ENCODE results near the gene RTRAF. TPM values are rescaled to one million over a fixed set of nuclear protein-coding genes. Genes with fewer than 3 reads are reported as not detected.
A peak's percentile ranks its signal among the peaks of the same experiment; 100 is the strongest.

The RTRAF gene
- total RNA-seq, 1 experiment from 2014 or later, result 285 TPM

DNA sequence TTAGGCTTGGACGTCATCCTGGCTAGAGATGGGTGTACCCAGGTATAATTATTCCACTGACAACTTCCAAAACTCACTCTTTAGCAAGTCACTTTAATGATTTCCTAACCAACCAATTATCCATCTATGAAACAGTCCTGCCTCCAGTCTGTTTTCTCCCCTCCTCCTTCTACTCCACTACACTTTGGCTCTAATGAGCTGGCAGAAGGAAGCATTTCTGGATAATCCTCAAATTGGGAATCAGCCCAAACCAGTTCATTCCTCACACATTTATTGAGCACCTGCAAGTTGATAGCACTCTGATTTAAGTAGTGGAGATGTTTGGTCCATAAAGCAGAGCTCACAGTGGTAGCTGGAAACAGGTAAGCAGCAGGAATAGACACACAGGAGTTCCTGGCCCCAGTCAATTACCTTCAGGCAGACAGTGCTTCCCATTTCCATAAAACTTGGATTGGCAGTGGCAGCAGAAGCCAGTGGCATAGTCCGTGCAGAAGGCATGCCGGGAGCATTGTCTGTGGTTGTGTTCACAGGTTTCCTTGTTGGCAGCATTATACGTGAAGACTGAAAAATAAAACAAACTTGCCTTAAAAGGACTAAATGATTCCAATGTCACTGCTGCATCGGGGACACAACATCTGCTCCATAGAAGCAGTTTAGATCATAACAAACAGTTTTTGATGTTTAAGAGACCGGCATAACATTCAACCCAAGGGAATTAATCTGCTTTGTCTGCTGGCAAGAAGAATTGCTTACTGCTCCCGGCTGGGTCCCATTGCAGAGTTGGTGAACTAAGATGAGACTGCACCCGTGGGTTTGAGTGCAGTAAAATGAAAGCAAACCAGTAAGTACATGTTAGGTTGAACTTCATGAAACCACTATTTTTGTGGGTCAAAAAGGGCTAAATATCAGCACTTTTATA lies 53.3 kb downstream of the RTRAF start:
- intact Hi-C loops (cut with micrococcal nuclease), result loop anchor here (1.0 kb wide), 1 partner anchor 89 kb away; no protein-coding TSS in a partner anchor
- no TSS peak for BruUV-seq (replicated peaks)
- Mint-ChIP-seq H3K4me1 (ENCODE audit: insufficient read depth, unreplicated experiment) (peaks cover 9% of the 10 kb centered on the region), H3K9me3 (ENCODE audit: unreplicated experiment) (no peaks in the 10 kb centered on the region), H3K36me3 (ENCODE audit: insufficient read depth, unreplicated experiment) (no peaks in the 10 kb centered on the region), H3K27ac (ENCODE audit: low read depth, unreplicated experiment) (no peak overlapping the region), H3K4me3 (ENCODE audit: unreplicated experiment) (no peak overlapping the region), H3K27me3 (ENCODE audit: insufficient read depth, unreplicated experiment) (no peaks in the 10 kb centered on the region)
- no peak for TF ChIP-seq CTCF (IDR thresholded peaks at IDR 0.05; ENCODE audit: unreplicated experiment)
- CTCF ChIA-PET, result interaction anchor here (0.6 to 1.5 kb wide), 6 partner anchors 8 to 1094 kb away, joined by 3 to 7 read pairs (median 4); no protein-coding TSS in a partner anchor
- no peak for DNase-seq (ENCODE audit: unreplicated experiment)
- POLR2A ChIA-PET, result no interaction called here

GRCh38 chr14:52043690-52044089 lies 54.3 kb downstream of the RTRAF start:
- intact Hi-C loops (cut with micrococcal nuclease), result loop anchor here (1.0 kb wide), 1 partner anchor 88 kb away; no protein-coding TSS in a partner anchor
- BruUV-seq (replicated peaks), result no TSS peak
- Mint-ChIP-seq H3K4me1 (ENCODE audit: insufficient read depth, unreplicated experiment) (peaks cover 13% of the 10 kb centered on the region), H3K36me3 (ENCODE audit: insufficient read depth, unreplicated experiment) (no peaks in the 10 kb centered on the region), H3K27ac (ENCODE audit: low read depth, unreplicated experiment) (no peak overlapping the region), H3K4me3 (ENCODE audit: unreplicated experiment) (no peak overlapping the region), H3K9me3 (ENCODE audit: unreplicated experiment) (no peaks in the 10 kb centered on the region), H3K27me3 (ENCODE audit: insufficient read depth, unreplicated experiment) (no peaks in the 10 kb centered on the region)
- DNase-seq (ENCODE audit: unreplicated experiment), result peak; percentile 59
- ChIA-PET POLR2A (no interaction called here), CTCF (interaction anchor here (0.6 to 1.5 kb wide), 11 partner anchors 9 to 429 kb away, joined by 3 to 7 read pairs (median 3); no protein-coding TSS in a partner anchor)
- TF ChIP-seq CTCF (IDR thresholded peaks at IDR 0.05; ENCODE audit: unreplicated experiment), result peak; percentile 35

GRCh38 chr14:52044791-52045522 lies 55.6 kb downstream of the RTRAF start:
- Mint-ChIP-seq H3K27me3 (ENCODE audit: insufficient read depth, unreplicated experiment) (no peaks in the 10 kb centered on the region), H3K27ac (ENCODE audit: low read depth, unreplicated experiment) (no peak overlapping the region), H3K9me3 (ENCODE audit: unreplicated experiment) (no peaks in the 10 kb centered on the region), H3K4me1 (ENCODE audit: insufficient read depth, unreplicated experiment) (peaks cover 14% of the 10 kb centered on the region), H3K4me3 (ENCODE audit: unreplicated experiment) (no peak overlapping the region), H3K36me3 (ENCODE audit: insufficient read depth, unreplicated experiment) (no peaks in the 10 kb centered on the region)
- intact Hi-C loops (cut with micrococcal nuclease), result no loop called here
- ChIA-PET CTCF (interaction anchor here (0.5 to 1.3 kb wide), 5 partner anchors 20 to 1307 kb away, joined by 3 to 4 read pairs (median 3); no protein-coding TSS in a partner anchor), POLR2A (interaction anchor here (0.6 kb wide), 1 partner anchor 665 kb away, joined by 3 read pairs; no protein-coding TSS in a partner anchor)
- peak; percentile 39 for DNase-seq (ENCODE audit: unreplicated experiment)
- TF ChIP-seq CTCF (IDR thresholded peaks at IDR 0.05; ENCODE audit: unreplicated experiment), result no peak
- no TSS peak for BruUV-seq (replicated peaks)
